GM18499 (cell line): ENCODE results near the gene CHST2.

Experiments
- ATAC-seq: cut with Tn5 transposase; IDR thresholded peaks from one replicate; pipeline ENCODE4 v1.9.1; 2021; ENCODE audit warnings: moderate number of reproducible peaks; ENCODE audit not compliant: insufficient read depth, unreplicated experiment

Gene CHST2

GRCh38 chr3:143163562-143164100, 44.1 kb downstream of the CHST2 start:
- no peak for ATAC-seq

- no peak for ATAC-seq
Measured at GRCh38 chr3:143165211-143165610, 45.6 kb downstream of the CHST2 start.

GRCh38 chr3:143165612-143166285, 46.2 kb downstream of the CHST2 start:
- ATAC-seq = peak; percentile 71

GRCh38 chr3:143166376-143166775, 46.8 kb downstream of the CHST2 start:
- ATAC-seq = no peak

GRCh38 chr3:143167969-143168854, 48.6 kb downstream of the CHST2 start:
- no peak for ATAC-seq

- ATAC-seq = no peak
Measured at GRCh38 chr3:143168855-143169192, 49.3 kb downstream of the CHST2 start.

GRCh38 chr3:143170074-143170473, 50.5 kb downstream of the CHST2 start:
- ATAC-seq = no peak

GRCh38 chr3:143170676-143171075, 51.1 kb downstream of the CHST2 start:
- no peak for ATAC-seq

GRCh38 chr3:143171141-143171980, 51.8 kb downstream of the CHST2 start:
- ATAC-seq = peak; percentile 80

- ATAC-seq = no peak
Measured at GRCh38 chr3:143172062-143172794, 52.7 kb downstream of the CHST2 start.

- no peak for ATAC-seq
Measured at GRCh38 chr3:143172795-143173145, 53.2 kb downstream of the CHST2 start.

GRCh38 chr3:143173242-143173641, 53.7 kb downstream of the CHST2 start:
- ATAC-seq = no peak
